H4 (cell line): ENCODE measurements around the gene RAPGEFL1. TPM values are rescaled to one million over a fixed set of nuclear protein-coding genes. Genes with fewer than 3 reads are reported as not detected.
"Not testable (repeated sequence)": the region's sequence is repeated elsewhere in the genome, so short reads cannot be mapped to it uniquely, and the experiment has no call there.

Experiments used
- DNase-seq: peaks from one replicate; pipeline ENCODE4 v3.0.0-alpha.2; 2015; ENCODE audit warnings: low spot score
- total RNA-seq: library from RNA; depleted of rRNA; stranded (reverse); fragments of >200 nt; shearing (Covaris generic); gene quantifications from 2 replicates; pipeline ENCODE4 v1.2.3, GENCODE V29; 2014; rRNA removed

Gene RAPGEFL1
- total RNA-seq, 1 experiment from 2014 or later = 0.74 TPM

DNA sequence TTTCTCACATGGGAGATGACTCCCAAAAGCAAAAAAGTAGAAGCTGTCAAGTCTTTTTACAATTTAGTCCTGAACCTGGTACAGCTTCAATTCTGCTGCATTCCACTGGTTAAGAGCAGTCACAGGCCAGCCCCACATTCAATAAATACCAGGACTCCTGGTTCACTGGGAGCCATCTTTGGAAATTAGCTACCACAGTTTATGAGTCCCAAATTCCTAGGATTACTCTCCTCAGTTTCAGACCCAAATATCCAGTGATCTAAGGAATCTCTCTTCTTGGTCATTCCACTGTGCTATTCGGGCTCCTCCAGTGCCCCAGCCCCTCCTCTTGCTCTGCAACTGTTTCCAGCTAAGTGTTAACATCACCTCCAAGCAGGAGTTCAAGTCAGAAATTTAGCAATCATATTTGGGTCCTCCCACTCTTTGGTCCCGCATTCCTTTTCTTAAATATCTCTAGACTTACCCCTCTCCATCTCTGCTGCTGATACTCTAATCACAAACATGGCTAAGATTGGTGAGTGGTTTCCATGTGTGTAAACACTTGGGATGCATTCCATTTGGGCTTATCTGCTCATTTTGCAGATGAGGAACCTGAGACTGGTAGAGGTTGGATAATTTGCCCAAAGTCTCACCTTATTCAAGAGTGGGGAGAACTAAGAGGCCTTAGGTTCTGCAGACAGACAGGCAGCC, 32.3 kb downstream of the RAPGEFL1 start:
- no peak for DNase-seq

DNA sequence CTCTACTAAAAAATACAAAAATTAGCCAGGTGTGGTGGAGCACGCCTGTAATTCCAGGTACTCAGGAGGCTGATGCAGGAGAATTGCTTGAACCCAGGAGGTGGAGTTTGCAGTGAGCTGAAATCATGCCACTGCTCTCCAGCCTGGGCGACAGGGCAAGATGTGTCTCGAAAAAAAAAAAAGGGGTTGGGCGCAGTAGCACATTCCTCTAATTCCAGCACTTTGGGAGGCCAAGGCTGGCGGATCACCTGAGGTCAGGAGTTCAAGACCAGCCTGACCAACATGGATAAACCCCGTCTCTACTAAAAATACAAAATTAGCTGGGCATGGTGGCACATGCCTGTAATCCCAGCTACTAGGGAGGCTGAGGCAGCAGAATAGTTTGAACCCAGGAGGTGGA, 36.6 kb downstream of the RAPGEFL1 start:
- DNase-seq = not testable (repeated sequence)

- no peak for DNase-seq
Observed at GRCh38 chr17:40218006-40218739, 40.9 kb downstream of the RAPGEFL1 start.

DNA sequence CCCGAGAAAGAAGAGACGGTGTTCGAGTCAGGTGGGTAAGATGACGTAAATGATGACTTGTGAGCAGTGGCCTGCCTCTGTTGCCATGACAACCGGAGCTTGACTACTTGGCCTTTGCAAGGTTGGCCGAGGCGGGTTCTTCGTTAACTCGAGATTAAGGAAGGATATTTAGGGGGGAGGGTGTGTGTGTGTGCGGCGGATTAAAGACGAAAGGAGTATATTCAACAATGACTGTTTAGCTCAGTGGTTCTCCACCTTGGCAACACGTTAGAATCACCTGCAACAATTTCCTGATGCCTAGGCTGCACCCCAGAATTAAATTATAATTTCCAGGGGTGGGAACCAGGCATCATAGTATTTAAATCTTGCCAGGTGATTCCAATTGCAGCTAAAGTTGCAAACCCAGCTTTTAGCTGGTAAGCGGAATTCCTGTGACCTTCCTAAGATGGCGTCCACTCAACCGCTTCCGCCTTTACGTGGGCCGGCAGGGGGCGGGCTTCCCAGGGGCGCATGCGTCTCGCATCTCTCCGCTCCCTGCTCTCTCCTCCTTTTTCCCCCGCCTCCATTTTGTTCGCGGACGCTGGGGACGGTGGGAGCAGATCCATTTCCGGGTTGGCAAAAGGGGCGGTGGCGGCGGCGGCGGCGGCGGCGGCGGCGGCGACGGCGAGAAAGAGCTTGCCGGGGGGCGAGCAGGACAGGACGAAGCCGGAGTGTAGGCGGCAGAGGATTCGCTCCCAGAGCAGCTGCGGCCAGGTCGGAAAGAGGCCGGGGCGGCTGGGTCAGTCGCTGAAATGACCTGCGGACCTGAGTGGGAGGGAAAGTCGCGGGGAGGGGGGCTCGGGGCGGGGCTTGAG, 41.7 kb downstream of the RAPGEFL1 start, which contains the start of gene WIPF2:
TSS of gene WIPF2 (plus strand) at position 565 of the 854 bp plus-strand sequence. CDS start 37,156 bp downstream, outside the sequence.
- DNase-seq = peak; percentile 95

GRCh38 chr17:40219594-40220338, 42.5 kb downstream of the RAPGEFL1 start:
- peak; percentile 41 for DNase-seq

DNA sequence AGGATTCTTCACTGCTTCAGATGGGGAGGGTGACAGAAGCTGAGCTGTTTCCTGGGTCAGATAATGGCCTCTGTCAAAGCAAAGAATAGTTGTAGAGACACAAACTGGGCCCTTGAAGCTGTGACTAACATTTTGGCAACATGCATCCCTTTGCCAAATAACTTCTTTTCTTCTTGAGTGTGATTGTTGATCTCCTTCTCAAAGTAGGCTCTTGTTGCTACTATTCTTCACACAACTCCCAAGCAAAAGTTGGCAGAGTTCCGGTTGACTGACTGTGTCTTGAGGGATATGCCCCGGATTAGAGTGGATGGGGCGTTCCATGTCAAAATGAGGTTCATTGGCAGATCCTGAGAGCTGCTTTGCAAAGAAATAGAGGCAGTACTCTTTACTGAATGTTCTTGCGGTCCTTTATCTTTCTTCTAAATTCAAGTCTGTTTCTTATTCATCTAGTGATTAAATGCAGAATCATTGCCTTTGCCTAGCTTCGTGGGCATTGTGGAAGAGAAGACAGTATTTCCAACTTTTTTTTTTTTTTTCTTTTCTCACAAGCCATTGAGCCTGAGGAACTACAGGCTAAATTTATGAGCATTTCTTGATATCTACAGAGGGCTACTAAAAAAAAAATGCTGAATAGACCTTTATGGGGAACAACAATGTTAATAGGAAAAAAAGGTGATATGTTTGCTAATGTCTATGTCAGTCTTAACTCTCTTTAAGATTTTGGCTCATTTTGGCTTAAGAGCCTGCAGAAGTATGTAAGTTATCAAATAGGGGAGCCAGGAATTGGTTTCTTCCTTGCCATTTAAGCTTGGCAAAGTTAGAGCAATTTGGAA, 47.7 kb downstream of the RAPGEFL1 start:
- no peak for DNase-seq

- DNase-seq = not testable (repeated sequence)
Observed at GRCh38 chr17:40229146-40229545, 51.9 kb downstream of the RAPGEFL1 start.

GRCh38 chr17:40230670-40231069, 53.4 kb downstream of the RAPGEFL1 start:
- DNase-seq = no peak

DNA sequence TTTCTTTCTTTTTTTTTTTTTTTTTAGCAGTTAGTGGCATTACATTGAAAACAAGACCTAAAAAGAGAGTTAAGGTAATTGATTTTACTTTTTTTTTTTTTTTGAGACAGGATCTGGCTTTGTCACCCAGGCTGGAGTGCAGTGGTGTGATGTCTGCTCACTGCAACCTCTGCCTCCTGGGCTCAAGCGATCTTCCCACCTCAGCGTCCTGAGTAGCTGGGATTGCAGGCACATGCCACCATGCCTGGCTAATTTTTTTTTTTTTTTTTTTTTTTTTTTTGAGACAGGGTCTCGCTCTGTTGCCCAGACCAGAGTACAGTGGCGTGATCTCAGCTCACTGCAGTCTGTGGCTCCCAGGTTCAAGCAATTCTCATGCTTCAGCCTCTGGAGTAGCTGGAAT, 54.7 kb downstream of the RAPGEFL1 start:
- DNase-seq = not testable (repeated sequence)

DNA sequence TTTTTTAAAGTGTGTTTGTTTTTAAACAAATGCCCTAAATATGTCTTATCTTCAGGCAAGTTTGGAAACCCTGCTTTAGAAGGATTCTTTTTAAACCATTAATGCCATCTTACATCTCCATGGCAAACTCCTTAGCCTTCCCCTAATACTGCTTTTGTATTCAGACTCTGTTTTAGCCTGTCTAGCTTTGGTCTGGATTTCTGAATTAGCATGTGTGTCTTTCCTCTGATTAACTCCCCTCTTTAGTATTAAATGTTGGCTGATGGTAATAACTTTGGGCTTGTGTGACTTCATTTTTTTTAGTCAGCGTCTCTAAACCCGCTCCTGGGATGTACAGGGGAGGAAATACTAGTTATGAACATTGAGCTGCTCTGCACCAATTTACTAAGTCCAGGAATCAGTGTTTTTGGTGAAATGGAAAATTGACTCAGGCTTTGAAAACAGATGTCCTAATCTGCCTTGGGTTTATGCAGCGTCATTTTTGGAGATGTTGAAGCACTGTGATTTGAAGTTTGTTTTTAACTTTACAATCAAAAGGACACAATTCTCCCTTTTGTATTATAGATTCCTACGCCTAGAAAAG, 64.1 kb downstream of the RAPGEFL1 start:
- DNase-seq = no peak

GRCh38 chr17:40242774-40243173, 65.5 kb downstream of the RAPGEFL1 start:
- DNase-seq = no peak

DNA sequence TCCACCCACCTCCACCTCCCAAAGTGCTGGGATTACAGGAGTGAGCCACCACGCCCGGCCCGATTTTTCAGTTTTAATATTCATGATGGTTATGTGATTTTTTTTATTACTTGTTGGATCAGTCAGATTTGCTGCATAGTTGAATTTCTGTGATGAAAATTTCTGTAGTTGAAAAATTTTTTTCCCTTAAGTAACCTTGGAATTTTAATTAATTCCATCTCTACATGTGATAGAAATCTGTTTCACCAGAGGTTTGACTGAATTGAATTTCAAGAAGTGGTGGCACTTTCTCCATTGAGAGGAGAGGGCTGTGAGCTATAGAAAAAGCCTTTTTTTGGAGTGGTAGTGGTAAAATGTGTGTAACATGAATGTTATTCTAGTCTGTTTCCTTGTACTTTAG, 66.5 kb downstream of the RAPGEFL1 start:
- DNase-seq = no peak

GRCh38 chr17:40244255-40244654, 67.0 kb downstream of the RAPGEFL1 start:
- no peak for DNase-seq

Other genes starting within 250 kb of the RAPGEFL1 start
- gene ORMDL3, start 249.9 kb upstream of the RAPGEFL1 start, total RNA-seq = 21.8 and 24.0 TPM in 2 replicates
- not detected in 2 replicates for gene LRRC3C, start 249.7 kb upstream of the RAPGEFL1 start, total RNA-seq
- gene GSDMA, start 214.5 kb upstream of the RAPGEFL1 start, total RNA-seq = not detected in 2 replicates
- 165 and 172 TPM in 2 replicates for gene PSMD3, start 196.7 kb upstream of the RAPGEFL1 start, total RNA-seq
- gene CSF3, start 162.0 kb upstream of the RAPGEFL1 start, total RNA-seq = not detected in 2 replicates
- gene MED24, start 123.1 kb upstream of the RAPGEFL1 start, total RNA-seq = 33.9 and 44.5 TPM in 2 replicates
- gene THRA, start 114.5 kb upstream of the RAPGEFL1 start, total RNA-seq = 13.6 and 16.6 TPM in 2 replicates
- gene NR1D1, start 76.9 kb upstream of the RAPGEFL1 start, total RNA-seq = 0.39 and 2.2 TPM in 2 replicates
- gene MSL1, start 55.5 kb upstream of the RAPGEFL1 start, total RNA-seq = 38.4 and 39.1 TPM in 2 replicates
- gene CASC3, start 36.9 kb upstream of the RAPGEFL1 start, total RNA-seq = 19.5 and 19.9 TPM in 2 replicates
- gene WIPF2, start 41.8 kb downstream of the RAPGEFL1 start, total RNA-seq = 3.2 and 6.2 TPM in 2 replicates
- gene CDC6, start 110.4 kb downstream of the RAPGEFL1 start, total RNA-seq = 48.0 and 62.5 TPM in 2 replicates
- gene RARA, start 131.7 kb downstream of the RAPGEFL1 start, total RNA-seq = 17.7 and 19.7 TPM in 2 replicates
- not detected in 2 replicates for gene GJD3, start 187.3 kb downstream of the RAPGEFL1 start, total RNA-seq
- 194 and 219 TPM in 2 replicates for gene TOP2A, start 240.4 kb downstream of the RAPGEFL1 start, total RNA-seq